Tongue (tissue), 2 donors: ENCODE data around the gene CASZ1. TPM values are rescaled to one million over a fixed set of nuclear protein-coding genes. Genes with fewer than 3 reads are reported as not detected.

ENCODE experiments used
- DNase-seq: peaks from one replicate; pipeline ENCODE4 v3.0.0-alpha.2; 2015
- total RNA-seq: library from RNA; depleted of rRNA; stranded (reverse); fragments of >200 nt; gene quantifications from one replicate; pipeline ENCODE4 v1.2.3, GENCODE V29; 2014

The CASZ1 gene
- total RNA-seq, 1 donor from 2014 or later: 20.9 TPM

- no peak for DNase-seq
Measured at GRCh38 chr1:10775763-10776162, 20.7 kb downstream of the CASZ1 start.

- DNase-seq: no peak
Measured at GRCh38 chr1:10774615-10775310, 21.7 kb downstream of the CASZ1 start.

GRCh38 chr1:10773851-10774614, 22.4 kb downstream of the CASZ1 start:
- no peak for DNase-seq

GRCh38 chr1:10773376-10773775, 23.1 kb downstream of the CASZ1 start:
- no peak for DNase-seq

GRCh38 chr1:10772711-10773110, 23.7 kb downstream of the CASZ1 start:
- no peak for DNase-seq

GRCh38 chr1:10771789-10772188, 24.7 kb downstream of the CASZ1 start:
- no peak for DNase-seq

- no peak for DNase-seq
Measured at GRCh38 chr1:10768552-10768951, 27.9 kb downstream of the CASZ1 start.

GRCh38 chr1:10767282-10767681, 29.2 kb downstream of the CASZ1 start:
- DNase-seq: no peak

GRCh38 chr1:10765734-10766478, 30.5 kb downstream of the CASZ1 start:
- DNase-seq: peak; percentile 54

- peak; percentile 48 for DNase-seq
Measured at GRCh38 chr1:10765304-10765703, 31.1 kb downstream of the CASZ1 start.

GRCh38 chr1:10764296-10764798, 32.1 kb downstream of the CASZ1 start:
- no peak for DNase-seq

GRCh38 chr1:10762875-10763274, 33.6 kb downstream of the CASZ1 start:
- no peak for DNase-seq

GRCh38 chr1:10762153-10762523, 34.3 kb downstream of the CASZ1 start:
- DNase-seq: no peak

- peak; percentile 62 for DNase-seq
Measured at GRCh38 chr1:10761503-10762152, 34.8 kb downstream of the CASZ1 start.

GRCh38 chr1:10760566-10761502, 35.6 kb downstream of the CASZ1 start:
- DNase-seq: peak; percentile 52

- no peak for DNase-seq
Measured at GRCh38 chr1:10759413-10760200, 36.8 kb downstream of the CASZ1 start.

GRCh38 chr1:10756842-10757241, 39.6 kb downstream of the CASZ1 start:
- no peak for DNase-seq

- DNase-seq: peak; percentile 88
Measured at GRCh38 chr1:10755970-10756521, 40.4 kb downstream of the CASZ1 start.

GRCh38 chr1:10754568-10755329, 41.7 kb downstream of the CASZ1 start:
- DNase-seq: peak; percentile 84
